H1 (cell line): ENCODE data around the gene POP5. TPM values are rescaled to one million over a fixed set of nuclear protein-coding genes. Genes with fewer than 3 reads are reported as not detected.

ENCODE experiments used
- CTCF ChIA-PET: fragments of 300-600 bp; sonication (Branson Sonifier 250); formaldehyde crosslinking; loops from one replicate; lab custom pipeline; 2021; ENCODE audit not compliant: partially characterized antibody; lab: Charles Lee
- POLR2A ChIA-PET: fragments of 300-600 bp; sonication (Branson Sonifier 250); formaldehyde crosslinking; loops from one replicate; lab custom pipeline; 2021; ENCODE audit warnings: inconsistent platforms; ENCODE audit not compliant: partially characterized antibody; lab: Charles Lee
- DNase-seq, 2 experiments: peaks; one replicate each; pipeline versions ENCODE4 v3.0.0 to v3.0.0-alpha.2; 2010 to 2022; ENCODE audit warnings: low spot score in 2 of 2, low read depth in 1 of 2, mixed read lengths in 1 of 2
- FAIRE-seq: peaks from 2 replicates; lab custom pipeline; 2011; peaks lifted over from hg19 to GRCh38; lab: Jason Lieb, UNC
- H2AFZ ChIP-seq: 2 replicates; pipeline ENCODE4 v1.8.1; 2012; ENCODE audit warnings: low read length, inconsistent platforms
- H2AK5ac ChIP-seq: 2 replicates; pipeline ENCODE4 v1.6.1; 2013; ENCODE audit warnings: low read depth, low read length
- H2BK120ac ChIP-seq: replicated peaks from 2 replicates; pipeline ENCODE3; 2013; ENCODE audit warnings: low read depth, low read length, inconsistent platforms
- H2BK12ac ChIP-seq: 2 replicates; pipeline ENCODE4 v1.6.1; 2013; ENCODE audit warnings: low read depth, low read length
- H2BK15ac ChIP-seq: 2 replicates; pipeline ENCODE4 v1.6.1; 2013; ENCODE audit warnings: low read length
- H2BK20ac ChIP-seq: 2 replicates; pipeline ENCODE4 v1.6.1; 2013; ENCODE audit warnings: low read length
- H2BK5ac ChIP-seq: 2 replicates; pipeline ENCODE4 v1.6.1; 2013; ENCODE audit warnings: low read depth, low read length
- H3K14ac ChIP-seq: 2 replicates; pipeline ENCODE4 v1.6.1; 2013; ENCODE audit warnings: inconsistent platforms; ENCODE audit not compliant: insufficient read length
- H3K18ac ChIP-seq: 2 replicates; pipeline ENCODE4 v1.6.1; 2013; ENCODE audit warnings: low read length; ENCODE audit errors: extremely low read depth
- H3K23ac ChIP-seq: 2 replicates; pipeline ENCODE4 v1.6.1; 2013; ENCODE audit warnings: inconsistent platforms; ENCODE audit not compliant: insufficient read length
- H3K23me2 ChIP-seq: 2 replicates; pipeline ENCODE4 v1.6.1; 2013; ENCODE audit warnings: low read depth, low read length
- H3K27ac ChIP-seq: 2 replicates; pipeline ENCODE4 v1.6.1; 2011; ENCODE audit warnings: low read depth, low read length, inconsistent platforms
- H3K27me3 ChIP-seq, 4 experiments: replicated peaks in 1 of 4; 1 replicate in 1 of 4; 2 replicates in 3 of 4; pipeline versions ENCODE4 v1.6.1 to v1.8.1; 2011 to 2013; ENCODE audit warnings: low read length in 3 of 4, mild to moderate bottlenecking in 3 of 4, inconsistent platforms in 2 of 4, mixed read lengths in 2 of 4, moderate library complexity in 1 of 4; ENCODE audit not compliant: control insufficient read depth in 3 of 4, insufficient read depth in 3 of 4; ENCODE audit errors: extremely low read depth in 1 of 4
- H3K36me3 ChIP-seq, 4 experiments: 2 replicates each; pipeline versions ENCODE4 v1.6.1 to v1.8.1; 2011 to 2013; ENCODE audit warnings: mild to moderate bottlenecking in 4 of 4, low read length in 3 of 4, moderate library complexity in 2 of 4, control low read depth in 1 of 4, inconsistent platforms in 1 of 4; ENCODE audit not compliant: insufficient read depth in 4 of 4, control insufficient read depth in 2 of 4
- H3K4ac ChIP-seq: replicated peaks from 2 replicates; pipeline ENCODE3; 2013; ENCODE audit warnings: low read length, low read depth, mixed read lengths, inconsistent platforms; ENCODE audit not compliant: insufficient read length
- H3K4me1 ChIP-seq, 4 experiments: replicated peaks in 1 of 4; 1 replicate in 1 of 4; 2 replicates in 3 of 4; pipeline versions ENCODE4 v1.6.1 to v1.8.1; 2011 to 2013; ENCODE audit warnings: low read length in 3 of 4, inconsistent platforms in 2 of 4, mixed read lengths in 1 of 4; ENCODE audit not compliant: insufficient read depth in 4 of 4, control insufficient read depth in 3 of 4
- H3K4me2 ChIP-seq, 2 experiments: 2 replicates each; pipeline versions ENCODE4 v1.6.1 to v1.8.1; 2011 to 2013; ENCODE audit warnings: low read depth in 2 of 2, low read length in 2 of 2, control low read depth in 1 of 2, inconsistent platforms in 1 of 2, mild to moderate bottlenecking in 1 of 2; ENCODE audit not compliant: insufficient read depth in 1 of 2
- H3K4me3 ChIP-seq, 4 experiments: fragments of 200-600, 300-600 bp in 1 of 4; sonication (generic), shearing (Covaris generic), sonication (Bioruptor Twin) in 1 of 4; 2 replicates each; pipeline versions ENCODE4 v1.5.1 to v1.8.1; 2011 to 2016; ENCODE audit warnings: low read length in 4 of 4, low read depth in 3 of 4, control low read depth in 2 of 4, inconsistent platforms in 2 of 4, mild to moderate bottlenecking in 2 of 4, mixed read lengths in 1 of 4, moderate library complexity in 1 of 4; ENCODE audit not compliant: insufficient read depth in 2 of 4; ENCODE audit errors: extremely low read depth in 1 of 4
- H3K56ac ChIP-seq: replicated peaks from 2 replicates; pipeline ENCODE3; 2013; ENCODE audit warnings: low read depth, mild to moderate bottlenecking, mixed read lengths, low read length, inconsistent platforms; ENCODE audit not compliant: insufficient read length
- H3K79me1 ChIP-seq: 2 replicates; pipeline ENCODE4 v1.6.1; 2013; ENCODE audit warnings: low read depth, low read length, control low read depth
- H3K79me2 ChIP-seq, 2 experiments: 2 replicates each; pipeline versions ENCODE4 v1.6.1 to v1.8.1; 2012 to 2013; ENCODE audit warnings: low read length in 2 of 2, mild to moderate bottlenecking in 2 of 2, inconsistent platforms in 1 of 2; ENCODE audit not compliant: insufficient read depth in 2 of 2, control insufficient read depth in 1 of 2
- H3K9ac ChIP-seq, 4 experiments: replicated peaks in 1 of 4; 1 replicate in 1 of 4; 2 replicates in 3 of 4; pipeline versions ENCODE4 v1.6.1 to v1.8.1; 2011 to 2013; ENCODE audit warnings: low read depth in 3 of 4, low read length in 3 of 4, control low read depth in 2 of 4, mild to moderate bottlenecking in 2 of 4, moderate library complexity in 2 of 4, inconsistent platforms in 1 of 4; ENCODE audit errors: extremely low read depth in 1 of 4
- H3K9me3 ChIP-seq, 2 experiments: 2 replicates each; pipeline versions ENCODE4 v1.6.1 to v1.8.1; 2012 to 2013; ENCODE audit warnings: mild to moderate bottlenecking in 2 of 2, moderate library complexity in 2 of 2, control low read depth in 1 of 2, inconsistent platforms in 1 of 2, low read depth in 1 of 2, low read length in 1 of 2, mixed read lengths in 1 of 2; ENCODE audit not compliant: insufficient read depth in 2 of 2
- H4K20me1 ChIP-seq, 2 experiments: replicated peaks in 1 of 2; 2 replicates each; pipeline versions ENCODE3 to v1.8.1; 2011 to 2013; ENCODE audit warnings: inconsistent platforms in 2 of 2, low read length in 2 of 2, mild to moderate bottlenecking in 1 of 2; ENCODE audit not compliant: insufficient read depth in 2 of 2, control insufficient read depth in 1 of 2
- H4K5ac ChIP-seq: 2 replicates; pipeline ENCODE4 v1.6.1; 2013; ENCODE audit warnings: low read length, low read depth, mixed read lengths, inconsistent platforms; ENCODE audit not compliant: insufficient read length
- H4K8ac ChIP-seq: 2 replicates; pipeline ENCODE4 v1.8.0; 2013; ENCODE audit warnings: mild to moderate bottlenecking, moderate library complexity, low read length, inconsistent platforms; ENCODE audit not compliant: insufficient read depth; ENCODE audit errors: extremely low read depth
- H4K91ac ChIP-seq: replicated peaks from 2 replicates; pipeline ENCODE3; 2013; ENCODE audit warnings: low read length, mixed read lengths, inconsistent platforms; ENCODE audit not compliant: insufficient read length
- CHD2 ChIP-seq: IDR thresholded peaks from 2 replicates; pipeline ENCODE4 v1.6.1; 2012; ENCODE audit warnings: low read length, improper control_type of control experiment
- CTBP2 ChIP-seq: IDR thresholded peaks from 2 replicates; pipeline ENCODE4 v1.7.0; 2011; ENCODE audit warnings: borderline replicate concordance, mild to moderate bottlenecking, moderate library complexity, mixed read lengths, low read length; ENCODE audit not compliant: insufficient read depth, insufficient read length
- KDM5A ChIP-seq: fragments of 200-600 bp; IDR thresholded peaks from 2 replicates; pipeline ENCODE4 v1.7.1; 2012; ENCODE audit warnings: mild to moderate bottlenecking, low read length, inconsistent platforms, mixed read lengths
- NANOG ChIP-seq: IDR thresholded peaks from 2 replicates; pipeline ENCODE4 v1.6.1; 2011; ENCODE audit warnings: low read length, low read depth, mild to moderate bottlenecking, inconsistent platforms; ENCODE audit not compliant: insufficient read depth, poor library complexity, severe bottlenecking
- POU5F1 ChIP-seq: IDR thresholded peaks from 2 replicates; pipeline ENCODE4 v1.6.1; 2011; ENCODE audit warnings: low read depth, mild to moderate bottlenecking, low read length, moderate library complexity
- TBP ChIP-seq: IDR thresholded peaks from 2 replicates; pipeline ENCODE4 v1.6.1; 2011; ENCODE audit warnings: low read depth, low read length, improper control_type of control experiment
- ZNF274 ChIP-seq: IDR thresholded peaks from 2 replicates; pipeline ENCODE4 v1.7.0; 2012; ENCODE audit warnings: low read length, borderline replicate concordance; ENCODE audit errors: extremely low read depth
- WGBS, 2 experiments: shearing (Covaris generic) in 1 of 2; methylation state at CpG; one replicate each; pipeline versions ENCODE4 v1.1.6 to v1.1.7; 2013 to 2015; ENCODE audit warnings: low lambda C conversion rate in 2 of 2, mixed read lengths in 2 of 2, inconsistent platforms in 1 of 2, low coverage in 1 of 2, missing lambda C conversion rate in 1 of 2; ENCODE audit not compliant: insufficient replicate concordance in 2 of 2, insufficient coverage in 1 of 2, insufficient read length in 1 of 2; ENCODE audit errors: extremely low coverage in 1 of 2, missing lambda C conversion rate in 1 of 2; 5-methylcytosine and 5-hydroxymethylcytosine counted together
- polyA plus RNA-seq, 7 experiments: library from polyadenylated mRNA; depleted of rRNA in 3 of 7; stranded (reverse) in 5 of 7; unstranded in 2 of 7; fragments of >200 nt in 5 of 7; fragments of 200-250 nt in 2 of 7; gene quantifications; 1 replicate in 5 of 7; 2 replicates in 1 of 7; 4 replicates in 1 of 7; pipeline versions ENCODE4 v1.2.1 to v1.2.3, GENCODE V29; 2011 to 2013; ENCODE audit warnings: missing spikeins in 2 of 7, mixed read lengths in 2 of 7
- total RNA-seq: library from RNA; stranded (reverse); fragmentation: NEBNext Ultra II Directional; extraction: Animal tissue kit (Norgen Biotek cat#: 25700); gene quantifications from 2 replicates; pipeline ENCODE4 v1.2.1, GENCODE V29; 2021
- TF ChIP-seq, protein P1 (sequence below): IDR thresholded peaks from 2 replicates; pipeline ENCODE4 v1.6.1; 2011; ENCODE audit warnings: low read length, improper control_type of control experiment

Gene POP5
- total and polyA plus RNA-seq, 2 of the 8 experiments (the other 6 are each of a cell fraction or from before 2014, with no cell fraction given): 59.7 to 124 TPM

DNA sequence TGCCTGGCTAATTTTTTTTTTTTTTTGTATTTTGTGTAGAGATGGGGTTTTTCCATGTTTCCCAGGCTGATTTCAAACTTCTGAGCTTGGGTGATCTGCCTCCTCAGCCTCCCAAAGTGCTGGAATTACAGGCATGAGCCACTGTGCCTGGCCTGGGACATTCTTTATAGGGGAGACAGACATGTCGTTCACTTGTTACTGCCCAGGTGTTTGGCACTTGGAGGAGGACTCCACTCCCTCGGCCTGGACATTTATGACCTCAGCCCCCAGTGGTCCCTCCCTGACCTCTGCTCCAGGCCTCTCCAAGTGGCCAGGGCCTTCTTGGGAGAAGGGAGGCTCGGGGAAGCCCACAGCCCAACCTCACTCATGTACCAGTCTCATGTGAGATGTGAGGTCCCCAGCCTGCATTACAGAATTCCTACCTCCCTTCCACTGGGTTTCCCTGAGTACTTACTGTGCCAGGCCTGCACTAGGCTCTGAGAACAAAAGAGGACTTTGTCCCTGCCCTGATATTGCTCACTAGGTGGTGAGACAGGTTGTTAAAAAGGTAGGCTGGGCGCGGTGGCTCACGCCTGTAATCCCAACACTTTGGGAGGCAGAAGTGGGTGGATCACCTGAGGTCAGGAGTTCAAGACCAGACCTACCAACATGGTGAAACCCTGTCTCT lies 9.7 kb upstream of the POP5 start:
- POLR2A ChIA-PET: interaction anchor here (0.5 to 1.5 kb wide), 4 partner anchors 9 to 121 kb away, joined by 3 to 9 read pairs (median 3); partner anchors contain the start of gene POP5
- Histone ChIP-seq H3K36me3 (no peaks in the 10 kb centered on the region), H3K79me2 (no peaks in the 10 kb centered on the region), H3K18ac (no peak overlapping the region), H2BK15ac (no peak overlapping the region), H2BK20ac (no peak overlapping the region), H4K91ac (no peak overlapping the region), H4K5ac (no peak overlapping the region), H3K23ac (no peak overlapping the region), H3K14ac (no peak overlapping the region), H2BK12ac (no peak overlapping the region), H3K4me1 (peaks cover 0 to 5% (median 0%) of the 10 kb centered on the region in 4 experiments; a peak in 1 of 7 replicates), H3K4ac (no peak overlapping the region), H3K9me3 (no peaks in the 10 kb centered on the region), H3K4me2 (no peak overlapping the region), H3K27me3 (peaks cover 0 to 3% (median 0%) of the 10 kb centered on the region in 4 experiments; a peak in 1 of 7 replicates), H2BK5ac (0 out of 2 replicates have a peak overlapping the region, but pooled peaks have one; percentile 26), H2BK120ac (no peak overlapping the region), H2AK5ac (no peak overlapping the region), H4K20me1 (no peaks in the 10 kb centered on the region), H3K9ac (no peak overlapping the region), H4K8ac (peak overlapping the region; percentile 86; the same call in 1 of the 2 replicates), H2AFZ (no peak overlapping the region), H3K4me3 (no peak overlapping the region), H3K27ac (no peak overlapping the region), H3K56ac (no peak overlapping the region), H3K23me2 (no peaks in the 10 kb centered on the region; the same call in 1 of the 2 replicates), H3K79me1 (no peaks in the 10 kb centered on the region)
- CTCF ChIA-PET: interaction anchor here (0.8 to 1.6 kb wide), 8 partner anchors 8 to 415 kb away, joined by 3 to 10 read pairs (median 4); no protein-coding TSS in a partner anchor
- TF ChIP-seq NANOG (no peak), POU5F1 (no peak), CTBP2 (no peak), TBP (no peak), ZNF274 (no peak), CHD2 (no peak), KDM5A (no peak)
- TF ChIP-seq, protein P1, sequence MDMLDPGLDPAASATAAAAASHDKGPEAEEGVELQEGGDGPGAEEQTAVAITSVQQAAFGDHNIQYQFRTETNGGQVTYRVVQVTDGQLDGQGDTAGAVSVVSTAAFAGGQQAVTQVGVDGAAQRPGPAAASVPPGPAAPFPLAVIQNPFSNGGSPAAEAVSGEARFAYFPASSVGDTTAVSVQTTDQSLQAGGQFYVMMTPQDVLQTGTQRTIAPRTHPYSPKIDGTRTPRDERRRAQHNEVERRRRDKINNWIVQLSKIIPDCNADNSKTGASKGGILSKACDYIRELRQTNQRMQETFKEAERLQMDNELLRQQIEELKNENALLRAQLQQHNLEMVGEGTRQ: no peak
- no peak for FAIRE-seq
- no peak for DNase-seq
- WGBS, 2 experiments: 93% methylated on average over 6 of the region's 6 CpGs; no CpG with 5 or more reads in 1 of the 2 experiments
